ENCODE results near the gene GDF9.

Gene GDF9, protein sequence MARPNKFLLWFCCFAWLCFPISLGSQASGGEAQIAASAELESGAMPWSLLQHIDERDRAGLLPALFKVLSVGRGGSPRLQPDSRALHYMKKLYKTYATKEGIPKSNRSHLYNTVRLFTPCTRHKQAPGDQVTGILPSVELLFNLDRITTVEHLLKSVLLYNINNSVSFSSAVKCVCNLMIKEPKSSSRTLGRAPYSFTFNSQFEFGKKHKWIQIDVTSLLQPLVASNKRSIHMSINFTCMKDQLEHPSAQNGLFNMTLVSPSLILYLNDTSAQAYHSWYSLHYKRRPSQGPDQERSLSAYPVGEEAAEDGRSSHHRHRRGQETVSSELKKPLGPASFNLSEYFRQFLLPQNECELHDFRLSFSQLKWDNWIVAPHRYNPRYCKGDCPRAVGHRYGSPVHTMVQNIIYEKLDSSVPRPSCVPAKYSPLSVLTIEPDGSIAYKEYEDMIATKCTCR

DNA sequence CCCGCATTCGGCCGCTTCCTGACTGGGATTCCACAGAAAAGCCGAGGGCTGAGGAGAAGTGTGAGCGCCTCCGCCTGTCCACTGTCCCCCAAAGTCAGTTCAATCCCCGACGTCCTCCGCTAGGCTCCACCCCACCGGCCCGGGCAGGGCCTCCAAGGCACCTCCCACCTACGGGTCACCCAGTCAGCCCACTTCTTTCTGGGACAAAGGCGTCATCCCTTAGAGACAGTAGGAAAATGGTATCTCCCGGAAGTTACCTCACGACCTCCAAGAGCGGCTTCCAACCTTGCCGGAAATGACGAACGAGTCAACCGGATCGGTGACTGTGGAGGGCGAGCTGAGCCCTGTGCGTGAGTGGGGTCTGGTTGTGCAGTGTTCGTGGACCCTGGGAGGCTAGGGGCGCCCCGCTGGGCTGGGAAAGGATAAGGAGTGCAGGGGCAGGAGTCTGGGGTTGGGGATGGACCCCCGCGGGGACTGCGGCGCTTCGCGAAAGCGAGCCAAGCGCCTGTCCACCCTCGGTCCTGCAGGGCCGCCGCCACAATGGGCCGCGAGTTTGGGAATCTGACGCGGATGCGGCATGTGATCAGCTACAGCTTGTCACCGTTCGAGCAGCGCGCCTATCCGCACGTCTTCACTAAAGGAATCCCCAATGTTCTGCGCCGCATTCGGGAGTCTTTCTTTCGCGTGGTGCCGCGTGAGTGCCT, at the start of gene GDF9, which contains the start of gene UQCRQ:
Gene GDF9, minus strand, starts transcription at position 128 of the 704 bp plus-strand sequence. CDS start 1,936 bp downstream, outside the sequence.
Gene UQCRQ, plus strand, starts transcription at position 301 of the 704 bp plus-strand sequence. Its CDS starts 240 bp downstream, at position 541.
- DNase-seq = peak; percentile 99

DNA sequence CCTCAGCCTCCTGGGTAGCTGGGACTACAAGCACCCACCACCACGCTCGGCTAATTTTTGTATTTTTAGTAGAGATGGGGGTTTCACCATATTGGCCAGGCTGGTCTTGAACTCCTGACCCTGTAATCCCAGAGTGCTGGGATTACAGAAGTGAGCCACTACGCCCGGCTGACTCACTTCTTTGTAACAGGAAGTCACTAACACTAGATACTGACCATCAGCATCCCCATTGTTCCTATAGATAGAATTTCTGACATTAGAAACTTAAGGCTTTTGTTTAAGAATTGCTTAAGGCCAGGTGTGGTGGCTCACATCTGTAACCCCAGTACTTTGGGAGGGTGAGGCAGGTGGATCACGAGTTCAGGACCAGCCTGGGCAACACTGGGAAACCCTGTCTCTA, 49.4 kb upstream of the GDF9 start:
- no peak for DNase-seq

DNA sequence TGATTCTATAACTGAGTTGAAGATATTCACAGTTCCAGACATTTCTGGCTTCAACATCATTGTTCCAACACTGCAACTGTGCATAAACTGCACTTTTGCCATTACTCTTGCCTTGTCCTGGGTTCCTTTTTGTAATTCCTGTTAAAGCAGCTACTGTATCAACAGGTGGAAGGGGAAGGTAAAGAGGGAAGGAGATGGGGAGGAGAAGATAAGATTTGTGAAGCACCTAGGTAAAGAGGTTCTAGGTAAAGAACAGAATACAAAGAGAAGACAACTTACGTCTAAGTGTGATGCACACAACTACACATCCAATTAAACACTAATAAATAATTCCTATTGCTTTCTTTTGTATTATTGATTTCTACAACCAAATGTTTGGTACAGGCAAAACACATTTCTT, 43.4 kb upstream of the GDF9 start:
- no peak for DNase-seq

DNA sequence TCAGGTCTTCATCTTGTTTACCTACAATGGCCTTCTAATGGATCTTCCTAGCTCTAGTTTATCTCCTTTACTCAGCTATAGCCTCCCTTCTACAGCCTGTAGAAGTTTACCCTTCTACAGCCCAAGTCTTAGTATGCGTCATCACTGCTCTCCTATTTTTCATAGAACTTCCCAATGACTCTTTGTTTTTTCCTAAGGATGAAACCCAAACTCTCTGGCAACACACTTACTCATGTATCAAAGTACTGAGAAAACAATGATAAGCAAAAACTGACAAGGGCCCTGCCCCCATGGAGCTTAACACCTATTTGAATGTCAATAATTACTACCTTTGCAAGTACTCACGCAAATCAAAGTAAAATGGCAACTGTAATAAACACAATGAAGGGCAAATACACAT, 40.9 kb upstream of the GDF9 start:
- no peak for DNase-seq

DNA sequence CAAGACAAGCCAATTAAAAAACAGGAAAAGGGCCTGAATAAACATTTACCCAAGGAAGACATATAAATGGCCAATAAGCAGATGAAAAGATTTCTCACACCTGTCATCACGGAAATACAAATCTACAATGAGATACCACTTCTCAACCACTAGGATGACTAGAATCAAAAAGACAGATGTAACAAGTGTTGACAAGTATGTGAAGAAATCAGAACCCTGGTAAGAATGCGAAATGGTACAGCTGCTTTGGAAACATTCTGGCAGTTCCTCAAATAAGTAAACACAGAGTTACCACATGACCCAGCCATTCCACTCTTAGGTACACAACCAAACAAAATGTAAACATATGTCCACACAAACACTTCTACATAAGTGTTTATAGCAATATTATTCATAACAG, 39.7 kb upstream of the GDF9 start:
- no peak for DNase-seq

DNA sequence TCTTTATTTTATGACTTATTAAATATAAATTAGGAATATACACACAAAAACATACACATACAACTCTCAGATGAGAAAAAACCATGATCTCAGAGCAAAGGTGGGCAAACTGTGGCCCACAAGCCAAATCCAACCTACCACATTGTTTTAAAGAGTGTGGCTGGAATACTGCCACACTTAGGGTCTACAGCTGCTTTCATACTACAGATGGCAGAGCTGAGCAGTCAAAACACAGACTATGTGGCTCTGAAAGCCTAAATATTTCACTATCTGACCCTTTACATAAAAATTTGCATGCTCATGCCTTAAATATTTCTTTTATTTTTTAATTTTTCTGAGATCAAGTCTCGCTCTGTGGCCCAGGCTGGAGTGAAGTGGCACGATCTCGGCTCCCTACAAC, 35.5 kb upstream of the GDF9 start:
- no peak for DNase-seq

DNA sequence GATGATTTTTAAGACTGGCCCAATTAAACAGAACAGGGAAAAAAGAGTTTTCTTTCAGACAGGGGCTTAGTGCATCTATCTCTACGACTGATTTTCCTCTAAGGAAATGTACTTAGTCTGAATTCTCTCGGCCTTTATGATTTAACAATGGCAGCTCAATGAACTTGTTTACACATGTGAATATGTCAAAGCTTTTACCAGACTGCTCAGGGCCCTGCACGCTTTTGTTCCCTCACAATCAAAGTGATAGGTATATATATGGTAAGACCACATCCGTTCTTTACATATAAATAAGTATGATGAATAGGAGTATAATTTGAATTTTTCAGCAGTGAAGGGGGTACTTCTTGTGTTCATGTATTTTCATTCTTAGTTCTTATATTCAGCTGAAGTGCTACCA, 34.8 kb upstream of the GDF9 start:
- no peak for DNase-seq

DNA sequence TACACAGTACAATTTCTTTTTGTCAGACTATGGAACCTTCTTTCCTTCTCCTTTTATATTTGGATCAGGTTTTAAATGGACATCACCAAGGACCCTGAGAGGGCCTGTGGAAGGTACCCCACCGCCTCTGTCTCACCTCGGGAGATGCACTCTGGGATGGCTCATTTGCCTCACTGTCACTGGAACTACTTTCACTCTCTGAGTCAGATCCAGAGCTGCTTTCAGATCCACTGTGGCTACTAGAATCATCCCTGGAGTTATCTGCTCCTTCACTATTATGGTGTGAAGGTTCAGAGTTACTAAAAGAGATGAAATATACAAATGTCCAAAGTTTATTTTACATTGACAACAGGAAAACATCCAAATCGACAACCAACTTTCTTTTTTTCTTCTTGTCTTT, 31.8 kb upstream of the GDF9 start:
- DNase-seq = no peak

DNA sequence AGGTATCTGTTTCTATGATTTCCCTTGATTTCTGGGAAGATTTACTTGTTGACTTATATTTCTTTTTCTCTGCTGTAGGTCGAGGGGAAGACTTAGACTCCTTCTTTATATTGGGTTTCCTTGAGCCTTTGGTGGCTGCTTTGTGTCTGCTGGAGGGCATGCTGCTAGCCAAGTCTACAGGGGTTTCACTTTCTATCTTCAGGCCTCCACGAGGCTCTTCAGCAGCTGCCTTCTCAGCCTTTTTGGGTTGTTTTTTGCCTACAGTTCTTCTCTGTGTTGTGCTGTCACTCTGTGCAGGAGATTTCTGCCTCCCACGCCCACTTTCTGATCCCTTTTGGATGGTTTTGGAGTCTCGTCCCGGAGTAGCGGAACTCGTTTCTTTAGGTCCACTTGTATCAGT, 30.4 kb upstream of the GDF9 start:
- DNase-seq = peak; percentile 53

DNA sequence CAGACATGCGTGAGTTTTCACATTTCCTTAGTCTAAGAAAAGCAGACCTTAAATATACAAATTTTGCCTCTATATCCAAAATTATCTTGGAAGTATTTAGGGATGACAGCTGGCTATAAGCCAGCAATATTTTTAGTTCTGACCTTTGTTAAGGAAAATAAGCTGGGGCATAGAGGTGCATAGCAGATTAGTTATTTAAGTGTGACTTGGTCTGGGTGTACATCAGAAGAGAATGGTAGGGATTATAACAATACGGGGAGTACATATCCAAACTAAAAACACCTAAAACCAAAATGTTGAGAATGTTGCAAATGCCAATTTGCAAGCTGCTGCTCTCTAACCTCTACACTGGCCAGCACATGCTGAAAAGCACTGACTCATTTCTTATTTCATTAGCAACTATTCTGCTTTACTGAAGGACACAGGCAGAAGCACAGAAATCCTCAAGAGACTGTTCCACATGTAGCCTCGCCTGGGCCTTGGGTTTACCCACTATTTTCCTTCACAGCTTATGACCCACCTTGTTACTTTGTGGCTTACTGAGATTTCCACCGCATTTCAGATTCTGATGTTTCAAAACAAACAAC, 29.5 kb upstream of the GDF9 start:
- no peak for DNase-seq

DNA sequence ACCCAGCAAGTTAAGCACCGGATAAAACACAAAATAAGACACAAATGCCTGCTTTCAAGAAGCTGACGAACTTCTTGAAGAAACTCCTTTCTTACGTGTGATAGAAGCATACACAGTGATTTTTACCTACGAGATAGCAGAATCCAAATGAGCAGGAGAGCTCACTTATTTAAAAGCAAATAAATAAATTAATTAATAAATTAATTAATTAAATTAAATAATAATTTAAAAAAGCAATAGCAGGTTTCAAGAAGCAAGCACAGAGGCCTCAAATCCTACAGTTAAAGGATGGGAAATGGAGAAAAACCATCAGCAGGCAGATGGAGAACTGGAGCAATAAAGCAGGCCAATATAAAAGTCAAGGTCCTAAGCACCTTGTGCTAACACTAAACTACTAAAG, 24.5 kb upstream of the GDF9 start:
- DNase-seq = no peak

DNA sequence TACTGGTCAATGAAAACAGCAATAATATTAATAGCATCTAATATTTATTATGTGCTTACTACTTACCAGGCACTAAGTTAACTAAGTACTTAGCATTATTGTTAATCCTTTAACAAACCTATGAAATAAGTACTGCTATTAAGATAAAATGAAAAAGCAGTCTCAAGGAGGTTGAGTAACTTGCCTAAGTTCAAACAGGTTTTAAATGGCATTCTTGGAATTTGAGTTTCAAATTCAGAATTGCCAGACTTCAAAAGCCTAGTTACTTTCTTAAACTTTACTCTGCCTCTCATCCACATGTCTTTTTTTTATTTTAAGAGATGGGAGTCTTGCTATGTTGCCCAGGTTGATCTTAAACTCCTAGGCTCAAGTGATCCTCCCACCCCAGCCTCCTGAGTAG, 23.2 kb upstream of the GDF9 start:
- no peak for DNase-seq

DNA sequence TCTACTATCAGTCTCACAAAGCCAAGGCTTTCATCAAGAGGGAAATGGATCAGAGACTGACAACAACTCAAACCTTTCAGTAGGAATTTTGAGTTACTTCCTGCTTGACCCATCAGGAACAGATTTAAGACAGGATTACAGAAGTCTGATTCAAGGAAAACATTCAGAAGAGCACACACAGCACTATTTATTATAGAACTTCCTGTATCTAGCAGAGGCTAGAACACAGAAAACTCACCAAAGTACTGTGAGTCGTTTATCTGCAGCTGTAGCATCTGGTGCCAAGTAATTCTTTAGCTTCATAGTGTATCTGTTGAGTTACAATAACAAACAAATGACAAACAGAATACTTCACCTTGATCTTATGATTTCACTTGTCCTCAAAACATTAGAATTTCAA, 21.0 kb upstream of the GDF9 start:
- DNase-seq = no peak

DNA sequence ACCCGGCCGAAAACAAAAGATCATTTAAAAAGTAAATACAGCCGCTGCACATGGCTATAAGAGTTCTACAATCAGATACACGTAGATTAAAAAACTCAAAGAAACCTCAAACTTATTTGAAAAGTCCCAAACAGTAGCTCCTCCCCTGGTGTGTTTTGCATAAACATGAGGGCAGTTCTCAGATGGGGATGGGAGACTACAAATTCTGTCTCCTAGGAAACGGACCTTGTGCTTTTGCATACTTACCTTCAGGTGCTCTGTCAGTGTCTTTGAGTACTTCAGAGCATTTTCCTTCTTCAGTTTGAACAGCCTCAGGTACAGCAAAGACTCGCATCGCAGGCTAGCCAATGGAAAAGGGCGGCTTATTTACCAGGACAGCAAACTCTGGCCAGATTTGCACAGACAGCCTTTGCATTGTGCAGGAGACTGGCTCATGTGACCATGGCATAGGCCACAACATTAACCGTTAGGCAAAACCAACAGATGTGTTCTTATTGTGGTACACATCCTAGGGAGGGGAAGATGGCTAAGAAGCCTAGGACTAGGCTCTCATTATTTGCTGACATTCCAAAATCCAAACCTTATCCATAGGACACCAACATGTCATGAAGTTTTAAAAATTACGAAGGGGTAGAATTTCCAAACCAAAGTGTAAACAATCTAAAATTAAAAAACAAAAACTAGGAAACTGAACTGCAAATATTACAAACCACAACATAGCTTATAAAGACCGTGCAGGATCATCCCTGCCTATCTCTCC, 20.0 kb upstream of the GDF9 start:
- no peak for DNase-seq

DNA sequence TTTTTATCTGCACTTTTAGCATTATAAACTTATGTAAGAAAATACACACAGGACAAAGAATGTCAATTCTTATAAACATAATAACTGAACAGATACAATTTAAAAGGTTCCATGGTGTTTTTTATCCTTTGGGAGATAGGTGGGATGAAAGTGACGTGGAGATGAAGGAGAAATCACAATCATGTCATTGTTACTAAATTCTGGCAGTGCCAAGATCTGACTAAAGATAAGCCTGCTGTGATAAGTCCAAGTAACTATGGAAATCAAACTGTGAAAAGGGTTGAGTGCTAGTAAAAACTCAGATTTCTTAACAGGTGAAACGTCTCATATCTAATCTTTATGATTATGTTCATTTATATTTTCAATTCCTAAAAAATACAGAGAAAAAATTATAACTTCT, 18.3 kb upstream of the GDF9 start:
- no peak for DNase-seq

DNA sequence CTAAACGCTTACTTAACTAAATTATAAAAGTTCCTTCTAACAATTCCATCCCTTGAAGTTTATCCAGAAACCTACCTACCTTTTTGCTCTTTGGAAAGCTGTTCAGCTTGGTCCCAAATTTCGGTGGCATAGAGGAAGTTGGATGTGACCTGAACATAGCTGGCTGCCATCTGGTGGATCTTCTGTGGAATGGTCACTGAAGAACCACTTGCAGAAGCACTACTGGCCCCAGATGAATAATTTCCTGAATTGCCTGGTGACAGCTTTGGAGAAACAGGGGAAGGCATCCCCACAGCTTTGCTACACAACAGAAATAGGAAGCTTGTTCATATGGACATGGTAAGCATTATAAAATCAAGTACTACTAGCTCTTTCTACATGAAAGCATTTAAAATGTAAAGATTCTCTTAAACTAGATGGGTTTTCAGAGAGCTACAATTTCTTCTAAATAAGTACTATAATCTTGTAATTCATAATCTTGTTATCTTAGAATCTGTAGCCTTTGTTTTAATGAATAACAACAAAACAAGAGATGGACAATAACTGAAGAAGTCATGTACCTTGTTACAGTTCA, 17.1 kb upstream of the GDF9 start:
- DNase-seq = peak; percentile 64

DNA sequence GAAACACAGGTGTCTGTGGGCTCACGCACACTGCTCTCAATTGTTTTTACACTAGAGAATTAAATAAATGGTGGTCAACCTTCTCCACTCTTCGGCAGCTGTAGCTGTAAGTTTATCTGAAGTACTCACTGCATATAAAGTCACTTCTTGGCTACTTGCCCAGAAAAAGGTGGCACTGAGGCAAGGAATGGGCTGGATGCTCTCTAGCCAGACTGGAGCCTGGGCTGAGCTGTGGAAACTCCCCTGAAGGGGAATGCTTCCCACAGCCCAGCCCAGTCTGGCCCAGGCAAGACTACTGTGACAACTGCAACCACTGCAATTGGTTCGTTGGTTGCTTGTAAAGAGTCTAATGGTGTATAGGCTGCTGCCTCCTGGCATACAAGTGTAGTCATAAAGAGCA, 11.7 kb upstream of the GDF9 start:
- no peak for DNase-seq

DNA sequence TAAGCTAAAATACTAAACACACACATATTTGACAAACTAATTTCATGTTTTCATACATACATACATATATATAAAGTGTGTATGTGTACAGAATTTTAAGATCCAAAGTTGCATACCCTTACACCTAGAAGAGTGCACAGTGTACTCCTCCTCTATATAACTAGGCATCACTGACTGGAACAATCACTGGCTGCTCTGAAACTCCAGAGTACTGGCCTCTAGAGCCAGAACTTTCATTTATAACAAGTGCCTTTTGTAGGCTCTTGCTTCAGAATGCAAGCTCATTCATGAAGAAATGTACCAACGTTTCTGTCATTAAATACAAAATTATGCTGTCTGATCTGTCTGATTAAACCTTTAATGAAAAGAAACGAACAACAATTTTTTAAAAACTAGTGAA, 11.2 kb upstream of the GDF9 start:
- no peak for DNase-seq

DNA sequence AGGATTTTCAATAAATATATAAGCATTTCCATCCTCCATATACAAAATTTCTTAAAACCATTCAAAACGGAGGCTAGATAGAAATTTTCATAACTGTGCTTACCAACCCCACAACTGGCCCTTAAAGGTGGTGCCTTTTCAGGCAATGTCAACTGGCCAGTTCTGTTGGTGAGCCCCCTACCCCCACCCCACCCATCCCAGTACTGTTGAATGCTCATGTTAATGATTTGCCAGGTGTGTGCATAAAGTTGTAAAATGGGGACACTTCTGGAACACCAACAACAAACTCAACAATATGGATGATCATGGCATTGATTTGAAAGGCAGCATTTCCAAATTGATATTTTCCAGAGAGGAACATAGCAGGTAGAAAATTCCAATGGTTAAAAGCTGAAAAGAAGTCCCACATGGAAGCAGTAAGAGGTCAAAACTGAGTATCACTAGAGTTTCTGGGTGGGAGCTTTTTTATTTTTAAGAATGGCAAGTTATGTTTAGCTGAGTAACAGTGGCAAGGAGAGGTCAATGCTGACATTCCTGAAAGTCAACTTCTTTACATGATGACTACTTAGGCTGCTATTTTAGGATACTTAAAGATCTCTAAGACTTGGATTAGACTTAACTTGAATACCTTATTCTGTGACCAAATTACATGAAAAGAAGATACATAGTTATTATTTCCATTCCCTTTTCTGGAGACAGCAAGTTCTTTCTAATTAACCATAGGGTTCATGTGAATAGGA, 9.9 kb upstream of the GDF9 start:
- no peak for DNase-seq

DNA sequence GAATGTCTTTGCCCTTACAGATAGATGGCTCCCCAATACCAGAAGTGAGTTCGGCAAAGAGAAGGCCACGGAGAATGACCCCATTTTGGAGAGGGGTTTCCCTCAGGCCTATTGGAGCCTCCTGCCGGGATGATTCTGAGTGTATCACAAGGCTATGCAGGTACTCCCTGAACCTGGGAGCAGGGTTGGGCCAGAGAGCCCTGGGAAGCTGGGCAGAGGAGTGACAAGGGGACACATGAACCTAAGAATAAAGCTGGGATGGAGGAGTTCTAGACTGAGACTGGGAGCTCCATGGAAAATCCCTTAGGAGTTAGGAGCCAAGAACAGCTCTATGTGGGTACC, 7.6 kb upstream of the GDF9 start:
- no peak for DNase-seq

DNA sequence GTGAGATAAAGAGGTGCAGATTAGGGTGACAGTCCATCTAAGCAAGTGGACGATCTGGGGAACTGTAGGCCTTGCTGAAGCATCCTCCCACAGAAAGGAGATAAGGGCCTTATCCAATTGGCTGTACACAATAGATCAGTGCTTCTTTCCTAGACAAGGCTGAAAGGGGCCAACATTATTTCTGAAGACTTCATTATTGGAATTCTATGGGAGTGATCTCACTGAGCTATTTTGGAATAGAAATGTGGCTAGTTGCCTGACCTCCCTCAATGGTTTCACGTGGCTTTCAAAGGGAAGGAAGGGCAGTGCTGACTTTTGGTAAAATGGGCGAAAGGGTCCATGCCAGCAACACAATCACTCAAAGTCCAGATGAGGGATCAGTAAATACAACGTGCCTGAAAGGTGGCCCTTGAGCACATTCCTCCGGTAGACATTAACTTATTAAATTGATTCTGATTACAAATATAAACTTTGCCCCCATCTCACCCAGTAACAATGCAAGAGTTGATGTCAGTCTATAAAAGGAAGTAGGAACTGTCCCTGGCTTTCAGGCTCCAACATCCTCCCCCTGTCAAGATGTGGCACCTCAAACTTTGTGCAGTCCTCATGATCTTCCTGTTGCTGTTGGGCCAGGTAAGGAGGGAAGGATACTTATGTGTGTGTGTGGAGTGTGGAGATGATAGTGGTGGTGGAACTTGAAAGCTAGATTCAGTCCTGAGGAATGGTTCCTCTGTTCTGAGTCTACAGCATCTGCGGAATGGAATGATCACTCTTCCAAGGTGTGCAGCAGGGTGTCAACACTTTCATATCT, 7.1 kb upstream of the GDF9 start, which contains the start of gene LEAP2:
Gene LEAP2, plus strand, starts transcription at position 550 of the 811 bp plus-strand sequence. Its CDS starts 27 bp downstream, at position 577.
- DNase-seq = no peak
